Astrocyte (in vitro differentiated cells and primary cell): ENCODE data around the gene CRISPLD2. TPM values are rescaled to one million over a fixed set of nuclear protein-coding genes. Genes with fewer than 3 reads are reported as not detected.

ENCODE experiments used
- DNase-seq: peaks from one replicate; pipeline ENCODE4 v3.0.0-alpha.2; 2010; ENCODE audit warnings: low read depth
- FAIRE-seq: peaks from 2 replicates; lab custom pipeline; 2011; peaks lifted over from hg19 to GRCh38; lab: Jason Lieb, UNC
- H2AFZ ChIP-seq: 2 replicates; pipeline ENCODE4 v1.6.0; 2012; ENCODE audit warnings: low read depth, low read length, inconsistent platforms
- H3K27ac ChIP-seq: 2 replicates; pipeline ENCODE4 v1.5.1; 2011; ENCODE audit warnings: low read depth, low read length, inconsistent platforms
- H3K27me3 ChIP-seq: 2 replicates; pipeline ENCODE4 v1.6.0; 2011; ENCODE audit warnings: low read length, inconsistent platforms; ENCODE audit not compliant: insufficient read depth
- H3K36me3 ChIP-seq: 2 replicates; pipeline ENCODE4 v1.5.1; 2011; ENCODE audit warnings: low read length, inconsistent platforms; ENCODE audit not compliant: insufficient read depth
- H3K4me1 ChIP-seq: 2 replicates; pipeline ENCODE4 v1.5.1; 2011; ENCODE audit warnings: low read length, inconsistent platforms; ENCODE audit not compliant: insufficient read depth
- H3K4me2 ChIP-seq: 2 replicates; pipeline ENCODE4 v1.6.0; 2012; ENCODE audit warnings: low read length, inconsistent platforms
- H3K4me3 ChIP-seq: 2 replicates; pipeline ENCODE4 v1.5.1; 2011; ENCODE audit warnings: low read depth, mild to moderate bottlenecking, low read length, inconsistent platforms; ENCODE audit not compliant: insufficient read depth
- H3K79me2 ChIP-seq: 2 replicates; pipeline ENCODE4 v1.6.0; 2012; ENCODE audit warnings: mild to moderate bottlenecking, low read length, inconsistent platforms; ENCODE audit not compliant: insufficient read depth
- H3K9ac ChIP-seq: 2 replicates; pipeline ENCODE4 v1.6.0; 2012; ENCODE audit warnings: mild to moderate bottlenecking, low read length, inconsistent platforms
- H3K9me3 ChIP-seq: 2 replicates; pipeline ENCODE4 v1.5.1; 2012; ENCODE audit warnings: low read depth, mild to moderate bottlenecking, low read length, inconsistent platforms; ENCODE audit not compliant: insufficient read depth
- H4K20me1 ChIP-seq: 2 replicates; pipeline ENCODE4 v1.6.0; 2012; ENCODE audit warnings: low read length, inconsistent platforms; ENCODE audit not compliant: insufficient read depth
- H3K27ac Mint-ChIP-seq: one replicate; pipeline ENCODE4 v1.8.0; 2021; ENCODE audit warnings: mild to moderate bottlenecking, mixed read lengths; ENCODE audit not compliant: unreplicated experiment
- H3K27me3 Mint-ChIP-seq: one replicate; pipeline ENCODE4 v1.8.0; 2021; ENCODE audit warnings: low read depth, mixed read lengths; ENCODE audit not compliant: unreplicated experiment
- H3K36me3 Mint-ChIP-seq: one replicate; pipeline ENCODE4 v1.8.0; 2021; ENCODE audit warnings: low read depth, mixed read lengths; ENCODE audit not compliant: unreplicated experiment
- H3K4me1 Mint-ChIP-seq: one replicate; pipeline ENCODE4 v1.8.0; 2021; ENCODE audit warnings: low read depth, mixed read lengths; ENCODE audit not compliant: unreplicated experiment
- H3K4me3 Mint-ChIP-seq: one replicate; pipeline ENCODE4 v1.8.0; 2021; ENCODE audit warnings: mild to moderate bottlenecking, moderate library complexity, mixed read lengths; ENCODE audit not compliant: unreplicated experiment
- H3K9me3 Mint-ChIP-seq: one replicate; pipeline ENCODE4 v1.8.0; 2021; ENCODE audit warnings: mild to moderate bottlenecking, mixed read lengths; ENCODE audit not compliant: unreplicated experiment
- EZH2 ChIP-seq: IDR thresholded peaks from 2 replicates; pipeline ENCODE4 v1.6.1; 2012; ENCODE audit warnings: mild to moderate bottlenecking, low read length, inconsistent platforms; ENCODE audit not compliant: insufficient read depth
- total RNA-seq: library from RNA; stranded (reverse); gene quantifications from 2 replicates; pipeline ENCODE4 v1.2.1, GENCODE V29; 2021
- TF ChIP-seq, protein P1 (sequence below): IDR thresholded peaks from 2 replicates; pipeline ENCODE4 v1.5.1; 2011; ENCODE audit warnings: low read depth, mild to moderate bottlenecking, inconsistent platforms, low read length, moderate library complexity; ENCODE audit not compliant: insufficient read depth

CRISPLD2 gene
- total RNA-seq, 1 donor from 2014 or later, result 1.8 TPM

DNA sequence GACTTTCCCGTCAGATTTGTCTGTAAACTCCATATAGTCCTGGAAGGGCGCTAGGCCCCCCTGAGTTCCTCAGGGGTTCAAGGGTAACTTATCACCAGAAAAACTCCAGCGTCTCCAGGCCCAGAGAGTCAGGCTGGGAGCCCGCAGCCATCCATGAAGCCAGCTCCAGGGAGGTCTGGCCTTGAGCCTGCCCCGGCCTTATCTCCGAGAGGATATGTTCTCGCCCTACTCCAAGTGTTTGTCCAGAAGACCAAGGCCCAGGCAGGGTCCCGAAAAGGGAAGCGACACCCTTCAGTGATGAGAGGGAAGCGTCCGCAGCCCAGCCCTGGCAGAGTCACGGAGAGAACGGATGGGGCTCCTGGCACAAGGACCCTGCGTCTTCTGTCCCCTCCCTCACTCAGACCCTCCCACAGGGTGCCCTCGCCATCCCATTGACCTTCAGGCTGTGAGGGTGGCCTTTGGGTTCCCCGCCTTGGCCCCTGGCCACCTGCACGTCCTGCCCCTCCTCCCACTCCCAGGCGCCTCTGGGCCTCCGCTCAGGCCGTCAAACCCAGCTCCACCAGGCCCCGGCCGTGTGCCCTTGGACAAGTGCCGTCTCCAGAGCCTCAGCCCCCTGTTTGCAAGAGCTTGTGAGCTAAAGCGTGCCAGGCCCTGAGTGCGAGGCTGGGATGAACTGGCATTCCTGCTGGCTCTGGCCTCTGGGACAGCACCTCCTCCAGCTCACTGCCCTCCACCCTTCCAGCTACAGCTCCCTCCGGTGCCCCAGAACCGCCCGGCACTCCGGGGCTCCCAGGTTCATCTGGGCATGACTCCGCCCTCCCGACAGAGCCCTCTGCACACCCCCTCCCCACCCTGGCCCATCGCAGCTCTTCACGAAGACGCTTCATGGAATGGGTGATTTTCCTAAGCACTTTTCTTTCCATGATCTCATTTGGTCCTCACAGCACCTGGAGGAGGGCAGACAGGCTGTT, 108.1 kb downstream of the CRISPLD2 start:
- Mint-ChIP-seq H3K4me3 (no peak overlapping the region), H3K4me1 (peaks cover 14% of the 10 kb centered on the region), H3K9me3 (peaks cover 4% of the 10 kb centered on the region), H3K27me3 (peaks cover 17% of the 10 kb centered on the region), H3K27ac (no peak overlapping the region), H3K36me3 (no peaks in the 10 kb centered on the region)
- Histone ChIP-seq H3K9me3 (no peaks in the 10 kb centered on the region), H3K4me3 (no peak overlapping the region), H2AFZ (no peak overlapping the region), H3K27me3 (no peaks in the 10 kb centered on the region), H3K9ac (no peak overlapping the region), H3K79me2 (no peaks in the 10 kb centered on the region), H3K27ac (no peak overlapping the region), H3K36me3 (no peaks in the 10 kb centered on the region), H4K20me1 (no peaks in the 10 kb centered on the region), H3K4me1 (peaks cover 1% of the 10 kb centered on the region), H3K4me2 (no peak overlapping the region)
- FAIRE-seq (no peak), DNase-seq (no peak)
- TF ChIP-seq, protein P1, sequence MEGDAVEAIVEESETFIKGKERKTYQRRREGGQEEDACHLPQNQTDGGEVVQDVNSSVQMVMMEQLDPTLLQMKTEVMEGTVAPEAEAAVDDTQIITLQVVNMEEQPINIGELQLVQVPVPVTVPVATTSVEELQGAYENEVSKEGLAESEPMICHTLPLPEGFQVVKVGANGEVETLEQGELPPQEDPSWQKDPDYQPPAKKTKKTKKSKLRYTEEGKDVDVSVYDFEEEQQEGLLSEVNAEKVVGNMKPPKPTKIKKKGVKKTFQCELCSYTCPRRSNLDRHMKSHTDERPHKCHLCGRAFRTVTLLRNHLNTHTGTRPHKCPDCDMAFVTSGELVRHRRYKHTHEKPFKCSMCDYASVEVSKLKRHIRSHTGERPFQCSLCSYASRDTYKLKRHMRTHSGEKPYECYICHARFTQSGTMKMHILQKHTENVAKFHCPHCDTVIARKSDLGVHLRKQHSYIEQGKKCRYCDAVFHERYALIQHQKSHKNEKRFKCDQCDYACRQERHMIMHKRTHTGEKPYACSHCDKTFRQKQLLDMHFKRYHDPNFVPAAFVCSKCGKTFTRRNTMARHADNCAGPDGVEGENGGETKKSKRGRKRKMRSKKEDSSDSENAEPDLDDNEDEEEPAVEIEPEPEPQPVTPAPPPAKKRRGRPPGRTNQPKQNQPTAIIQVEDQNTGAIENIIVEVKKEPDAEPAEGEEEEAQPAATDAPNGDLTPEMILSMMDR, result no peak
- TF ChIP-seq EZH2, result no peak

DNA sequence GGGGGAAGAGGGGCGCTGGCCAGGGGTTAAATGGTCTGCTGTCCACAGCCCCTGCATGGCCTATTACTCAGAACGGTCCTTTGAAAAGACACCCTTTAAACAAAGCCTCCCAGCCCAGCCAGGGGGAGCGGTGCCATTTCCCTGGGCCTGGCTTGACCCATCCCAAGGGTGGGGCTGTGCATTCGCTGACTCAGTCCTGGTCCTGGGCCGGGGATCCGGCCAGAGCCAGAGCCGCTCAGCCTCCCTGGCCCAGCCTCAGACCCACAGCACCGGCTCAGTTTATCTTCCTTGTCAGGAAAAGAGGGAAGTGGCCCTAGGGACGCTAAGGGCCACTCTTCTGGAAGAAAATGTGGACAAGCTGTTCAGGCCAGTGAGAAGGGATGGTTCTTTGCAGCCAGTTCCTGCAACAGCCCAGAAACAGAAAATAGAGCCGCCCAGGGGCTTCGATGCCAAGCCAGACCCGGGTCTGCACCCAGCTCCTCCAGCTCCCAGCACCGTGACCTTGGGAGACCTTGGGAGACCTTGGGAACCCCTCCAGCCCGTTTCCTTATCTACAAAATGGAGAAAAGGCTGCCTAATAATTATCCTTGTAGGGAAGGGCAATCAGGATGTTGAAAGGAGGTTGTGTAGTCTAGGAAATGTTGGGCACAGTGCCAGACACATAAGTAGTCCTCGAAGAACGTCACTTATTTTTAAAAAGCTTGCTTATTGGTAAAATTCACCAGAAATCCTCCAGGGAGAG, 109.1 kb downstream of the CRISPLD2 start:
- no peaks in the 10 kb centered on the region for H4K20me1 ChIP-seq
- H3K9me3 ChIP-seq, result no peaks in the 10 kb centered on the region
- peaks cover 4% of the 10 kb centered on the region for H3K9me3 Mint-ChIP-seq
- H3K36me3 Mint-ChIP-seq, result no peaks in the 10 kb centered on the region
- no peak for TF ChIP-seq EZH2
- TF ChIP-seq, protein P1, result no peak
- peaks cover 19% of the 10 kb centered on the region for H3K27me3 Mint-ChIP-seq
- H3K4me1 Mint-ChIP-seq, result peaks cover 12% of the 10 kb centered on the region
- no peak for DNase-seq
- H2AFZ ChIP-seq, result no peak overlapping the region
- H3K4me3 ChIP-seq, result no peak overlapping the region
- no peaks in the 10 kb centered on the region for H3K4me1 ChIP-seq
- H3K36me3 ChIP-seq, result no peaks in the 10 kb centered on the region
- no peak overlapping the region for H3K9ac ChIP-seq
- no peaks in the 10 kb centered on the region for H3K79me2 ChIP-seq
- no peak overlapping the region for H3K4me2 ChIP-seq
- no peak overlapping the region for H3K27ac Mint-ChIP-seq
- H3K4me3 Mint-ChIP-seq, result no peak overlapping the region
- no peak overlapping the region for H3K27ac ChIP-seq
- H3K27me3 ChIP-seq, result no peaks in the 10 kb centered on the region
- no peak for FAIRE-seq
